Rectal smooth muscle tissue (tissue), 1 donor: ENCODE results near the gene PTPRO.
A peak's percentile ranks its signal among the peaks of the same experiment; 100 is the strongest.
"Not testable (repeated sequence)": the region's sequence is repeated elsewhere in the genome, so short reads cannot be mapped to it uniquely, and the experiment has no call there.

Experiments
- H3K27ac ChIP-seq: one replicate; pipeline ENCODE4 v1.7.0; 2013; ENCODE audit warnings: low read depth, low read length, inconsistent platforms
- H3K27me3 ChIP-seq: one replicate; pipeline ENCODE4 v1.7.0; 2013; ENCODE audit warnings: low read length; ENCODE audit not compliant: control insufficient read depth, insufficient read depth
- H3K36me3 ChIP-seq: one replicate; pipeline ENCODE4 v1.7.0; 2013; ENCODE audit warnings: low read length; ENCODE audit not compliant: control insufficient read depth, insufficient read depth
- H3K4me1 ChIP-seq: one replicate; pipeline ENCODE4 v1.7.0; 2013; ENCODE audit warnings: low read length; ENCODE audit not compliant: control insufficient read depth, insufficient read depth
- H3K4me3 ChIP-seq: one replicate; pipeline ENCODE4 v1.7.0; 2013; ENCODE audit warnings: low read length
- H3K9ac ChIP-seq: one replicate; pipeline ENCODE4 v1.7.0; 2013; ENCODE audit warnings: low read length

Gene PTPRO

GRCh38 chr12:15608406-15608805, 286.1 kb downstream of the PTPRO start:
- Histone ChIP-seq H3K4me1 (no peaks in the 10 kb centered on the region), H3K4me3 (no peak overlapping the region), H3K9ac (no peak overlapping the region), H3K27ac (no peak overlapping the region), H3K27me3 (no peaks in the 10 kb centered on the region), H3K36me3 (no peaks in the 10 kb centered on the region)

GRCh38 chr12:15608941-15609340, 286.6 kb downstream of the PTPRO start:
- Histone ChIP-seq H3K4me1 (no peaks in the 10 kb centered on the region), H3K36me3 (no peaks in the 10 kb centered on the region), H3K9ac (no peak overlapping the region), H3K27ac (no peak overlapping the region), H3K4me3 (no peak overlapping the region), H3K27me3 (no peaks in the 10 kb centered on the region)

- H3K4me3 ChIP-seq: no peak overlapping the region
- no peaks in the 10 kb centered on the region for H3K36me3 ChIP-seq
- no peak overlapping the region for H3K27ac ChIP-seq
- no peak overlapping the region for H3K9ac ChIP-seq
- H3K27me3 ChIP-seq: no peaks in the 10 kb centered on the region
- no peaks in the 10 kb centered on the region for H3K4me1 ChIP-seq
Measured at GRCh38 chr12:15613981-15614380, 291.7 kb downstream of the PTPRO start.

GRCh38 chr12:15616495-15616894, 294.2 kb downstream of the PTPRO start:
- not testable (repeated sequence) for H3K9ac ChIP-seq, H3K36me3 ChIP-seq, H3K27ac ChIP-seq, H3K27me3 ChIP-seq, H3K4me3 ChIP-seq, H3K4me1 ChIP-seq

- H3K4me1 ChIP-seq: no peaks in the 10 kb centered on the region
- peaks cover 2% of the 10 kb centered on the region for H3K36me3 ChIP-seq
- no peak overlapping the region for H3K4me3 ChIP-seq
- H3K27me3 ChIP-seq: no peaks in the 10 kb centered on the region
- no peak overlapping the region for H3K27ac ChIP-seq
- H3K9ac ChIP-seq: no peak overlapping the region
Measured at GRCh38 chr12:15620741-15621539, 298.6 kb downstream of the PTPRO start.

GRCh38 chr12:15625075-15625474, 302.8 kb downstream of the PTPRO start:
- Histone ChIP-seq H3K4me3 (no peak overlapping the region), H3K27ac (no peak overlapping the region), H3K36me3 (peaks cover 2% of the 10 kb centered on the region), H3K27me3 (no peaks in the 10 kb centered on the region), H3K9ac (no peak overlapping the region), H3K4me1 (peaks cover 16% of the 10 kb centered on the region)

- no peaks in the 10 kb centered on the region for H3K27me3 ChIP-seq
- H3K36me3 ChIP-seq: peaks cover 4% of the 10 kb centered on the region
- no peak overlapping the region for H3K9ac ChIP-seq
- H3K4me1 ChIP-seq: peaks cover 16% of the 10 kb centered on the region
- H3K27ac ChIP-seq: peak overlapping the region; percentile 73
- no peak overlapping the region for H3K4me3 ChIP-seq
Measured at GRCh38 chr12:15627995-15628945, 306.0 kb downstream of the PTPRO start.

- H3K9ac ChIP-seq: no peak overlapping the region
- peaks cover 2% of the 10 kb centered on the region for H3K36me3 ChIP-seq
- H3K4me1 ChIP-seq: peaks cover 16% of the 10 kb centered on the region
- peak overlapping the region; percentile 68 for H3K27ac ChIP-seq
- H3K4me3 ChIP-seq: no peak overlapping the region
- H3K27me3 ChIP-seq: no peaks in the 10 kb centered on the region
Measured at GRCh38 chr12:15629108-15629507, 306.8 kb downstream of the PTPRO start.

GRCh38 chr12:15629761-15630160, 307.5 kb downstream of the PTPRO start:
- Histone ChIP-seq H3K27ac (peak overlapping the region; percentile 68), H3K9ac (no peak overlapping the region), H3K36me3 (peaks cover 2% of the 10 kb centered on the region), H3K27me3 (no peaks in the 10 kb centered on the region), H3K4me3 (no peak overlapping the region), H3K4me1 (peaks cover 16% of the 10 kb centered on the region)

GRCh38 chr12:15631007-15631715, 308.9 kb downstream of the PTPRO start:
- no peak overlapping the region for H3K4me3 ChIP-seq
- H3K4me1 ChIP-seq: peaks cover 16% of the 10 kb centered on the region
- H3K27me3 ChIP-seq: no peaks in the 10 kb centered on the region
- peaks cover 2% of the 10 kb centered on the region for H3K36me3 ChIP-seq
- H3K9ac ChIP-seq: no peak overlapping the region
- H3K27ac ChIP-seq: no peak overlapping the region

- H3K27ac ChIP-seq: no peak overlapping the region
Measured at GRCh38 chr12:15632708-15633107, 310.4 kb downstream of the PTPRO start.

GRCh38 chr12:15633201-15633600, 310.9 kb downstream of the PTPRO start:
- Histone ChIP-seq H3K36me3 (peaks cover 2% of the 10 kb centered on the region), H3K27ac (no peak overlapping the region), H3K9ac (no peak overlapping the region), H3K4me3 (no peak overlapping the region), H3K4me1 (peaks cover 11% of the 10 kb centered on the region), H3K27me3 (no peaks in the 10 kb centered on the region)

More at GRCh38 chr12:15632708-15633107, 310.4 kb downstream of the PTPRO start:
- H3K4me3 ChIP-seq: no peak overlapping the region
- no peak overlapping the region for H3K9ac ChIP-seq
- H3K36me3 ChIP-seq: peaks cover 2% of the 10 kb centered on the region
- peaks cover 14% of the 10 kb centered on the region for H3K4me1 ChIP-seq
- H3K27me3 ChIP-seq: no peaks in the 10 kb centered on the region
